Sigmoid colon (tissue), 4 donors: ENCODE data around the gene ASB16.

Source experiments
- POLR2AphosphoS5 ChIP-seq, 4 donors: sonication (generic); formaldehyde crosslinking; IDR thresholded peaks; one replicate each; pipeline ENCODE4 v1.6.1; 2017; ENCODE audit warnings: antibody characterized with exemption in 4 of 4
- TF ChIP-seq, protein P1 (sequence below), 4 experiments: fragments of 450-650 bp in 3 of 4; fragments of 200-600 bp in 1 of 4; IDR thresholded peaks; one replicate each; pipeline ENCODE4 v1.5.1; 2016 to 2019; ENCODE audit warnings: antibody characterized with exemption in 4 of 4, mild to moderate bottlenecking in 3 of 4, moderate library complexity in 2 of 4

- TF ChIP-seq, protein P1, sequence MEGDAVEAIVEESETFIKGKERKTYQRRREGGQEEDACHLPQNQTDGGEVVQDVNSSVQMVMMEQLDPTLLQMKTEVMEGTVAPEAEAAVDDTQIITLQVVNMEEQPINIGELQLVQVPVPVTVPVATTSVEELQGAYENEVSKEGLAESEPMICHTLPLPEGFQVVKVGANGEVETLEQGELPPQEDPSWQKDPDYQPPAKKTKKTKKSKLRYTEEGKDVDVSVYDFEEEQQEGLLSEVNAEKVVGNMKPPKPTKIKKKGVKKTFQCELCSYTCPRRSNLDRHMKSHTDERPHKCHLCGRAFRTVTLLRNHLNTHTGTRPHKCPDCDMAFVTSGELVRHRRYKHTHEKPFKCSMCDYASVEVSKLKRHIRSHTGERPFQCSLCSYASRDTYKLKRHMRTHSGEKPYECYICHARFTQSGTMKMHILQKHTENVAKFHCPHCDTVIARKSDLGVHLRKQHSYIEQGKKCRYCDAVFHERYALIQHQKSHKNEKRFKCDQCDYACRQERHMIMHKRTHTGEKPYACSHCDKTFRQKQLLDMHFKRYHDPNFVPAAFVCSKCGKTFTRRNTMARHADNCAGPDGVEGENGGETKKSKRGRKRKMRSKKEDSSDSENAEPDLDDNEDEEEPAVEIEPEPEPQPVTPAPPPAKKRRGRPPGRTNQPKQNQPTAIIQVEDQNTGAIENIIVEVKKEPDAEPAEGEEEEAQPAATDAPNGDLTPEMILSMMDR (IDR thresholded peaks at IDR 0.05): no peak
- peak in 1 of 4 donors; percentile 7 for TF ChIP-seq POLR2AphosphoS5 (IDR thresholded peaks at IDR 0.05)
These were observed 53.1 kb downstream of the ASB16 start for GRCh38 chr17:44223541-44224071.
